H1 (cell line): Measurements from ENCODE around the gene IFITM10. TPM values are rescaled to one million over a fixed set of nuclear protein-coding genes. Genes with fewer than 3 reads are reported as not detected.
A peak's percentile ranks its signal among the peaks of the same experiment; 100 is the strongest.

Experiments used
- ATF3 ChIP-seq: IDR thresholded peaks from 2 replicates; pipeline ENCODE4 v1.6.1; 2011; ENCODE audit warnings: low read depth, mild to moderate bottlenecking, low read length; ENCODE audit not compliant: insufficient read depth
- CBX5 ChIP-seq: fragments of 300-800, 300-1000 bp; sonication (generic); IDR thresholded peaks from 2 replicates; pipeline ENCODE4 v1.7.1; 2016; ENCODE audit warnings: antibody characterized with exemption, low read length, low read depth
- CREB1 ChIP-seq: IDR thresholded peaks from 2 replicates; pipeline ENCODE4 v1.6.1; 2012; ENCODE audit warnings: inconsistent platforms
- JUN ChIP-seq: IDR thresholded peaks from 2 replicates; pipeline ENCODE4 v1.6.1; 2011; ENCODE audit warnings: low read depth, mild to moderate bottlenecking, improper control_type of control experiment, low read length
- RAD21 ChIP-seq, 2 experiments: IDR thresholded peaks in 1 of 2; conservative IDR thresholded peaks in 1 of 2; 2 replicates each; pipeline ENCODE4 v1.6.1; 2011; ENCODE audit warnings: low read depth in 2 of 2, low read length in 2 of 2, improper control_type of control experiment in 1 of 2, inconsistent platforms in 1 of 2, mild to moderate bottlenecking in 1 of 2, moderate library complexity in 1 of 2
- RBBP5 ChIP-seq: IDR thresholded peaks from 2 replicates; pipeline ENCODE4 v1.7.1; 2012; ENCODE audit warnings: low read depth, mild to moderate bottlenecking, inconsistent platforms, low read length, moderate library complexity, borderline replicate concordance
- SAP30 ChIP-seq: fragments of 300-600 bp; sonication (generic); IDR thresholded peaks from 2 replicates; pipeline ENCODE4 v1.7.1; 2012; ENCODE audit warnings: low read length, moderate library complexity, mild to moderate bottlenecking, inconsistent platforms; ENCODE audit not compliant: insufficient read depth, insufficient replicate concordance
- YY1 ChIP-seq: IDR thresholded peaks from 2 replicates; pipeline ENCODE4 v1.6.1; 2011; ENCODE audit warnings: low read depth, mild to moderate bottlenecking, low read length
- polyA plus RNA-seq, 7 experiments: library from polyadenylated mRNA; depleted of rRNA in 3 of 7; stranded (reverse) in 5 of 7; unstranded in 2 of 7; fragments of >200 nt in 5 of 7; fragments of 200-250 nt in 2 of 7; gene quantifications; 1 replicate in 5 of 7; 2 replicates in 1 of 7; 4 replicates in 1 of 7; pipeline versions ENCODE4 v1.2.1 to v1.2.3, GENCODE V29; 2011 to 2013; ENCODE audit warnings: missing spikeins in 2 of 7, mixed read lengths in 2 of 7
- total RNA-seq: library from RNA; stranded (reverse); fragmentation: NEBNext Ultra II Directional; extraction: Animal tissue kit (Norgen Biotek cat#: 25700); gene quantifications from 2 replicates; pipeline ENCODE4 v1.2.1, GENCODE V29; 2021

Gene IFITM10
- total and polyA plus RNA-seq, 2 of the 8 experiments (the other 6 are each of a cell fraction or from before 2014, with no cell fraction given): 0.08 to 0.22 TPM

- no peak for TF ChIP-seq ATF3
- no peak for TF ChIP-seq RBBP5
- no peak for TF ChIP-seq JUN
- peak; percentile 81 to 83 for TF ChIP-seq RAD21 (IDR thresholded peaks at IDR 0.05 in 1 of 2, conservative IDR thresholded peaks at IDR 0.05 in 1 of 2; ENCODE audit: low read depth in 2 of 2, low read length in 2 of 2)
- TF ChIP-seq YY1: peak; percentile 53; the same call in 1 of the 2 replicates
- no peak for TF ChIP-seq CREB1
- no peak for TF ChIP-seq SAP30
- TF ChIP-seq CBX5: no peak
- TF ChIP-seq, all 59 proteins: peak for 4
Observed at GRCh38 chr11:1706634-1707400, 43.6 kb downstream of the IFITM10 start (continued).
